Inferior parietal cortex (tissue), 1 donor: ENCODE data around the gene DMWD.

Source experiments
- DNase-seq: peaks from one replicate; pipeline ENCODE4 v3.0.0-alpha.2; 2016; ENCODE audit errors: extremely low spot score

The DMWD gene

GRCh38 chr19:45770192-45771101, 22.2 kb downstream of the DMWD start:
- peak; percentile 88 for DNase-seq

GRCh38 chr19:45769821-45770191, 22.8 kb downstream of the DMWD start:
- DNase-seq: peak; percentile 49

- DNase-seq: peak; percentile 93
Measured at GRCh38 chr19:45768984-45769782, 23.5 kb downstream of the DMWD start, which contains the start of gene SIX5. TSS of gene SIX5 (minus strand) at chr19:45769252. CDS start at chr19:45768844, 408 bp downstream.

GRCh38 chr19:45768655-45768983, 24.0 kb downstream of the DMWD start:
- DNase-seq: no peak

GRCh38 chr19:45767881-45768654, 24.6 kb downstream of the DMWD start:
- DNase-seq: no peak

DNA sequence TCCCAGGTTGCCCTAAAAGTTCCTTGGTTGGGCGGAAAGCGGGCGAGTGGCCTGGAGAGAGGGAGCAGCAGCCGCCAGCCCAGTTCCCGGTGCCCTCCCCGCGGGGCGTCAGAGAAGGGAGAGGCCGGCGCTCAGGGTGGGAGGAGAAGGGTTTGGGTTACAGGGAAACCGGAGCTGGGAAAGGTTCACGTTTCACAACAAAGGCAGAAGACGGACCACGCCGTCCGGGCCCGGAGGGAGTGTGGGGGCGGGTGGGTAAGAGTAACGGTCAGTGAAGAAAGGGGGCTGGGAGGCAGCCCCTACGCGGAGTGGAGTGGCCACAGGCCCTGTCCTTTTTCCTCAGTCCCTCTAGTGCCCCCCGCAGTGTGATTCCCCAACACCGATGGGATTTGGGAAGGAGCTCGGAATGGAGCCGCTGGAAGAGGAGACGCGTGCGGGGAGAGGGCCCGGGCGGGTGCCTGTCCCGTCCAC, 25.2 kb downstream of the DMWD start:
- no peak for DNase-seq

- no peak for DNase-seq
Measured at GRCh38 chr19:45766869-45767346, 25.7 kb downstream of the DMWD start.

- no peak for DNase-seq
Measured at GRCh38 chr19:45766296-45766868, 26.3 kb downstream of the DMWD start.

- no peak for DNase-seq
Measured at GRCh38 chr19:45765702-45766295, 26.8 kb downstream of the DMWD start.

DNA sequence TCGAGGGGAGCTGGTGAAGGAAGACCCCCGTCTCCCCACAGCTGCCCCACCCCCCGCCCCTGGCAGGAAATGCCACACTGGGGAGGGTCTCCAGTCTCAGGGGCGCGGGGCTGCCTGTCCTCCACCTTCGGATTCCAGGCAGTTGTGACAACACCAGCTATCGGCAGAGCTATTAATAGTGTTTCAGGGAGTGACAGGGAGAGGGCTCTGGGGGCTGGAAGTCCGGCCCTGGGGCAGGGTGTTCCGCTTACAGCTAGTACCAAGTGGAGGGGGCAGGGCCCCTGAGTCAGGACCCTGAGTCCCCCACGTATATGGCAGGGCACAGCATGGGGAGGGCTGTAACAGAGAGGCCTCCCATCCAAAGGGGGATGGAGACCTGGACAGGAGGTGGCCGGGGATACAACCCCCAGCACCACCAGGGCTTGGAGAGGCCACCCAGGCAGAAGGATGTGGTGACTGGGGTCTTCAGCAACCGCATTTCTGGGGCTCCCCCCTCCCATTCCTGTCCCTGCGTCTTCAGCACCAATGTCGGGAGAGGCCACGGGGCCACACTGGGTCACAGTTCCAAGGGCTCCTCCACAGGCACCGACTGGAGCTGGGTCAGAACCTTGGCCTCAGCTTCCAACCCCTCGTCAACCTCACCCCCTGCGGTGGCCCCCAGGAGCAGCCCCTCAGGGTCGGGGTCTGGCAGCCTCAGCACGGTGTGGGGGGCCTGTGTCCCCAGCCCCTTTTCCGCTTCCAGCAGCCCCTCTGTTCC, 27.5 kb downstream of the DMWD start:
- no peak for DNase-seq

- no peak for DNase-seq
Measured at GRCh38 chr19:45764475-45764874, 28.2 kb downstream of the DMWD start.

- DNase-seq: no peak
Measured at GRCh38 chr19:45763691-45764294, 28.9 kb downstream of the DMWD start.

GRCh38 chr19:45762870-45763631, 29.6 kb downstream of the DMWD start:
- no peak for DNase-seq

DNA sequence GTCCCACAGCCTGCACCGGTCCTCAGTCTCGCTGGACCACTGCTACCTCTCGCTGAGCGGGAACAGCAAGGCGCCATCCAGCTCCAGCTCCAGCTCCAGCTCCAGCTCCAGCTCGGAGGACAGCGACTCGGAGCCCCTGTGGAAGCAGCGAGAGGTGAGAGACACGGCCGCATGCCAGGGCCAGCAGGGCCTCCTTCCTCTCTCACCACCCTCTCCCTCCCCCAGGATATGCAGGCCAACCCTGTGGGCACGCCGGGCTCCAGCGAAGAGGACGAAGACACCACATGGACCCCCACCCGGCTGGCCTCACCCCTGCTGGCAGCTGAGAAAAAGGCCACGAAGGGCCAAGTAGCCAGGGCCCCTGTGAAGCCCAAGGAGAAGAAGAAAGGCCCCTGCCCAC, 30.9 kb downstream of the DMWD start:
- no peak for DNase-seq

GRCh38 chr19:45758921-45759320, 33.7 kb downstream of the DMWD start:
- no peak for DNase-seq

DNA sequence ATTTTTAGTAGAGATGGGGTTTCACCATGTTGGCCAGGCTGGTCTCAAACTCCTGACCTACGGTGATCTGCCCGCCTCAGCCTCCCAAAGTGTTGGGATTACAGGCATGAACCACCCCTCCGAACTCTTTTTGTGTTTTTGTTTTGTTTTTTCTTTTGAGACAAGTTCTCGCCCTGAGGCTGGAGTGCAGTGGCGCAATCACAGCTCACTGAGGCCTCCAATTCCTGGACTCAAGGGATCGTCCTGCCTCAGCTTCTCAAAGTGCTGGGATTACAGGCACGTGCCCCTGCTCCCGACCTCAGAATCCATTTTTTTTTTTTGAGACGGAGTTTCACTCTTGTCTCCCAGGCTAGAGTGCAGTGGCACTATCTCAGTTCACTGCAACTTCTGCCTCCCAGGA, 35.0 kb downstream of the DMWD start:
- DNase-seq: no peak

DNA sequence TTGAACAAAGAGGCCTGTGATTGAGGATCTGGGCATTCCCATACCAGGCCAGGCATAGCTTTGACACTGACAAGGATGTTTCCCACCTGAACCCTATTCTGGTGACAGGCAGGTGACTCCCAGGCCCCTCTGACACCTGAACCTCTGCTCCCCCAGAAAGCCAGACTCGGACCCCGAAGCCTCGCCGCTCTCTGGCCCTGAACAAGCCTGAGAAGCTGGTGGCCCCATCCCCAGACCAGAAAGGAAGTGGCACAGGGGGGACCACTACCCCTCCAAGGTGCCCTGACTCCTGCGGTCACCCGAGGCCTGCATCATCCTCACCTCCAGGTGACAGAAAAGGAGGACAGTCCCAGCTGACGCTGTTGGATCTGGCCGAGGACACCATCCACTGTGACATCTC, 38.3 kb downstream of the DMWD start:
- DNase-seq: no peak

- no peak for DNase-seq
Measured at GRCh38 chr19:45753548-45753947, 39.1 kb downstream of the DMWD start.

DNA sequence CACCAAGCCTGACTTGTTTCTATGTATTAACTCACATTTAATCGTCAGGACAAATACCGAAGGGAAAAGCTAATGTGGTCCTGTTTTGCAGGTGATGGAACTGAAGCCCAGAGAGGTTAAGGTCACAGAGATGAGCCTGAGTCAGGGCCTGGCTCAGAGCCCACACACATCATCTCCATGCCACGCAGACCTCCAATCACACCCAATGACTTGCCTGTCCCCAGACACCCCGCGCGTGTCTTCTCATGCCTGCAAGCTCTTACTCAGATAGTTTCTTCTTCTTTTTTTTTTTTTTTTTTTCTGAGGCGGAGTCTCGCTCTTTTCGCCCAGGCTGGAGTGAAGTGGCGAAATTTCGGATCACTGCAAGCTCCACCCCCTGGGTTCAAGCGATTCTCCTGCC, 40.0 kb downstream of the DMWD start:
- no peak for DNase-seq
